Measurements from ENCODE around the gene ART4.

The ART4 gene

GRCh38 chr12:14843425-14843887 is at the start of gene ART4:
Gene ART4 (minus strand): TSS chr12:14843526. CDS start chr12:14843113, 413 bp downstream.
- DNase-seq, result no peak

GRCh38 chr12:14892726-14893505 is 49.6 kb upstream of the ART4 start:
- no peak for DNase-seq

- DNase-seq, result no peak
Observed at GRCh38 chr12:14890701-14891100, 47.4 kb upstream of the ART4 start.

GRCh38 chr12:14886271-14886670 is 42.9 kb upstream of the ART4 start:
- no peak for DNase-seq

GRCh38 chr12:14885718-14886221 is 42.4 kb upstream of the ART4 start, which contains the start of gene MGP:
Gene MGP (minus strand): TSS chr12:14885854. CDS start chr12:14885791, 63 bp downstream.
- no peak for DNase-seq

GRCh38 chr12:14884458-14884878 is 41.1 kb upstream of the ART4 start:
- peak; percentile 70 for DNase-seq

- DNase-seq, result no peak
Observed at GRCh38 chr12:14883686-14884085, 40.4 kb upstream of the ART4 start.

GRCh38 chr12:14880890-14881453 is 37.6 kb upstream of the ART4 start:
- DNase-seq, result no peak

GRCh38 chr12:14879222-14879933 is 36.1 kb upstream of the ART4 start:
- DNase-seq, result no peak

- DNase-seq, result no peak
Observed at GRCh38 chr12:14878488-14878887, 35.2 kb upstream of the ART4 start.

- no peak for DNase-seq
Observed at GRCh38 chr12:14876833-14877232, 33.5 kb upstream of the ART4 start.

GRCh38 chr12:14874882-14875281 is 31.6 kb upstream of the ART4 start:
- no peak for DNase-seq

- DNase-seq, result no peak
Observed at GRCh38 chr12:14873440-14874185, 30.3 kb upstream of the ART4 start.

GRCh38 chr12:14871886-14872285 is 28.6 kb upstream of the ART4 start:
- DNase-seq, result no peak

- DNase-seq, result no peak
Observed at GRCh38 chr12:14871247-14871646, 27.9 kb upstream of the ART4 start.

- DNase-seq, result no peak
Observed at GRCh38 chr12:14868916-14869506, 25.7 kb upstream of the ART4 start.

- no peak for DNase-seq
Observed at GRCh38 chr12:14860490-14860889, 17.2 kb upstream of the ART4 start.

GRCh38 chr12:14858513-14858912 is 15.2 kb upstream of the ART4 start:
- no peak for DNase-seq

GRCh38 chr12:14854586-14855183 is 11.4 kb upstream of the ART4 start:
- no peak for DNase-seq

GRCh38 chr12:14853961-14854360 is 10.6 kb upstream of the ART4 start:
- DNase-seq, result no peak

- no peak for DNase-seq
Observed at GRCh38 chr12:14852880-14853279, 9.6 kb upstream of the ART4 start.
